Thoracic aorta (tissue), 2 donors: Measurements from ENCODE around the gene HOXD10. TPM values are rescaled to one million over a fixed set of nuclear protein-coding genes. Genes with fewer than 3 reads are reported as not detected.

Source experiments
- ATAC-seq: fragments of 150-250 bp; one replicate; pipeline ENCODE4 v1.8.0; 2017; ENCODE audit warnings: low read depth; ENCODE audit not compliant: insufficient number of reproducible peaks, low FRiP score
- DNase-seq: peaks from one replicate; pipeline ENCODE4 v3.0.0-alpha.2; 2020; ENCODE audit warnings: low spot score
- H3K27ac ChIP-seq, 2 donors: fragments of 200-600 bp; sonication (generic); 1 replicate in 1 of 2; 2 replicates in 1 of 2; pipeline ENCODE4 v1.5.1; 2016; ENCODE audit warnings: mild to moderate bottlenecking in 2 of 2, moderate library complexity in 2 of 2
- H3K27me3 ChIP-seq: fragments of 200-600 bp; sonication (generic); replicated peaks from 2 replicates; pipeline ENCODE4 v1.6.0; 2016; ENCODE audit warnings: mild to moderate bottlenecking; ENCODE audit not compliant: insufficient read depth
- H3K36me3 ChIP-seq: fragments of 200-600 bp; sonication (generic); one replicate; pipeline ENCODE4 v1.5.1; 2016
- H3K4me1 ChIP-seq, 2 donors: fragments of 200-600 bp; sonication (generic); 1 replicate in 1 of 2; 2 replicates in 1 of 2; pipeline versions ENCODE4 v1.5.1 to v1.6.0; 2016; ENCODE audit warnings: low read depth in 2 of 2, mild to moderate bottlenecking in 1 of 2; ENCODE audit not compliant: control insufficient read depth in 1 of 2
- H3K4me3 ChIP-seq: fragments of 200-600 bp; sonication (generic); 2 replicates; pipeline ENCODE4 v1.5.1; 2016; ENCODE audit warnings: mild to moderate bottlenecking
- H3K9me3 ChIP-seq: fragments of 200-600 bp; sonication (generic); 2 replicates; pipeline ENCODE4 v1.5.1; 2016
- total RNA-seq, 2 donors: library from RNA; depleted of rRNA; stranded (reverse); fragments of >200 nt; gene quantifications; one replicate each; pipeline versions ENCODE4 v1.1.0 to v1.2.3, GENCODE V29; 2016
- TF ChIP-seq, protein P1 (sequence below): fragments of 200-600 bp; sonication (generic); IDR thresholded peaks from one replicate; pipeline ENCODE4 v1.5.1; 2019; ENCODE audit warnings: antibody characterized with exemption

The HOXD10 gene
- total RNA-seq, 2 donors from 2014 or later = not detected

DNA sequence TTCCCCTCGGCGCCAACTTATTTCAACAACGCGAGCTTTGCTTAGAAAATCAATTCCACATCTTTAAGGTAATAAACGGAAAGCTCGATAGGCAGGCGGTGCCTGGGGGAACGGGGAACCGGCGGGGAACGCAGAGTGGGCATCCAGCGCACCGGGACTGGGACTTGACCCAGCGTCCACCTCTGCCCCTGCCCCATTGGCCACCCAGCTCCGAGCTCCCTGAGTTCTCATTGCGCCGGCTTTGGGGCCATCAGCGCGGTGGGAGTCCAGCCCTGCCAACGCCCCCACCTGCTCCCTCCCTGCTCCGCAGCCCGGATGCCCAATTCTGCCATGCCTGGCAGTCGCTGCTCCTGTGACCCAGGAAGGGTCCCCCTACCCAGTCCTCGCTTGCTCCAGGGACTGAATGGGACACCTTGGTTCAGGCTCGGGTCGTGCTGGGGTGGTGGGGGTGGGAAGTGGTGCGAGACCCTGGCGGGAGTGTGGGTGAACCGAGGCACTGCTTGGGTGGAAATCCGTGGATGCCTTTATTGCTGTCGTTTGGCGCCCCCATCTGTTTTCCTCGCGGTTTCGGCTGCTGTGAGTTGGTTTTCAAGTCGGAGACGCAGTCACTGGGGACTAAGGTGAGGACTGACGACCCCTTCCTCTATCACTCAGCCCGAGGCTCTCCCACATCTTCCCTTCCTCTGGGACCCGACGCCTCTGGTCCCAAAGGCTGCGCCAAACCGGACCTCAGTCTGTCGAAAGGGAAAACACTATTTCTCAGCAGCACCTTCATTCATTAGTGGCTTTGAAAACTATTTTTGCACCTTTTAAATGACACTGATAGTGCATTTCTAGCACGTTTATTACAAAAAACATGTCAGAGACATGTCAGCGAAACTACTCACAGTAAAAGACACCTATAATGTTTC, 30.5 kb upstream of the HOXD10 start:
- Histone ChIP-seq H3K9me3 (no peaks in the 10 kb centered on the region), H3K27ac (no peak overlapping the region), H3K27me3 (peaks cover 70% of the 10 kb centered on the region), H3K36me3 (no peaks in the 10 kb centered on the region), H3K4me1 (peaks cover 4 to 8% of the 10 kb centered on the region in 2 donors), H3K4me3 (peak overlapping the region; percentile 46)
- TF ChIP-seq, protein P1, sequence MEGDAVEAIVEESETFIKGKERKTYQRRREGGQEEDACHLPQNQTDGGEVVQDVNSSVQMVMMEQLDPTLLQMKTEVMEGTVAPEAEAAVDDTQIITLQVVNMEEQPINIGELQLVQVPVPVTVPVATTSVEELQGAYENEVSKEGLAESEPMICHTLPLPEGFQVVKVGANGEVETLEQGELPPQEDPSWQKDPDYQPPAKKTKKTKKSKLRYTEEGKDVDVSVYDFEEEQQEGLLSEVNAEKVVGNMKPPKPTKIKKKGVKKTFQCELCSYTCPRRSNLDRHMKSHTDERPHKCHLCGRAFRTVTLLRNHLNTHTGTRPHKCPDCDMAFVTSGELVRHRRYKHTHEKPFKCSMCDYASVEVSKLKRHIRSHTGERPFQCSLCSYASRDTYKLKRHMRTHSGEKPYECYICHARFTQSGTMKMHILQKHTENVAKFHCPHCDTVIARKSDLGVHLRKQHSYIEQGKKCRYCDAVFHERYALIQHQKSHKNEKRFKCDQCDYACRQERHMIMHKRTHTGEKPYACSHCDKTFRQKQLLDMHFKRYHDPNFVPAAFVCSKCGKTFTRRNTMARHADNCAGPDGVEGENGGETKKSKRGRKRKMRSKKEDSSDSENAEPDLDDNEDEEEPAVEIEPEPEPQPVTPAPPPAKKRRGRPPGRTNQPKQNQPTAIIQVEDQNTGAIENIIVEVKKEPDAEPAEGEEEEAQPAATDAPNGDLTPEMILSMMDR = peak; percentile 28
- ATAC-seq (no peak), DNase-seq (no peak)

DNA sequence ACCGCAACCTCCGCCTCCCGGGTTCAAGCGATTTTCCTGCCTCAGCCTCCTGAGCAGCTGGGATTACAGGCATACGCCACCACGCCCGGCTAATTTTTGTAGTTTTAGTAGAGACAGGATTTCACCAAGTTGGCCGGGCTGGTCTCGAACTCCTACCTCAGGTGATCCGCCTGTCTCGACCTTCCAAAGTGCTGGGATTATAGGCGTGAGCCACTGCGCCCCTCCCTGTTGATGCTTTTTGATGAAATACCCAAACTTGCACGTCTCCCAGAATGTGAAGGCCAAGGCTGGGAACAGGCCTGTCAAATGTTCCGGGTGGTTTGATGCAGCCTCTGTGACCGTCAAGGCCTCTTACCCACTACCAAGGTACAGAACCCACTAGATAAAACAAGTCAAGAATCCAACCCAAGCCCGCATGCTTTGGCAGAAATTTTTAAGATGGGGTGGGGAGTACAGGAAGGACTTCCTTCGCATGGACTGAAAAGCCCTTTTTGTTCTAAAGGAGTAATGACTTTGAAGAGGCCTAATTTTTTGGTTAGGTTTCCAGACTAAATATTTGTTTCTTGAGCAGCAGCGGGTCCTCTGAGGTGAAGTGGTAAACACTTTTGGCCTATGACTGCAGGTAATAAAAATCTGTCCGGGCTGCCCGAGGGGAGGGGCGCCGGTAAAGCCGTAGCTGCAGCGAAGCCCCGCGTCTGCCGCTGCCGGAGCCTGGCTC, 29.1 kb upstream of the HOXD10 start:
- peaks cover 4 to 9% of the 10 kb centered on the region in 2 donors for H3K4me1 ChIP-seq
- H3K4me3 ChIP-seq = peak overlapping the region; percentile 53
- no peak for DNase-seq
- TF ChIP-seq, protein P1 = no peak
- H3K9me3 ChIP-seq = no peaks in the 10 kb centered on the region
- no peak overlapping the region for H3K27ac ChIP-seq
- ATAC-seq = no peak
- no peaks in the 10 kb centered on the region for H3K36me3 ChIP-seq
- H3K27me3 ChIP-seq = peaks cover 65% of the 10 kb centered on the region

DNA sequence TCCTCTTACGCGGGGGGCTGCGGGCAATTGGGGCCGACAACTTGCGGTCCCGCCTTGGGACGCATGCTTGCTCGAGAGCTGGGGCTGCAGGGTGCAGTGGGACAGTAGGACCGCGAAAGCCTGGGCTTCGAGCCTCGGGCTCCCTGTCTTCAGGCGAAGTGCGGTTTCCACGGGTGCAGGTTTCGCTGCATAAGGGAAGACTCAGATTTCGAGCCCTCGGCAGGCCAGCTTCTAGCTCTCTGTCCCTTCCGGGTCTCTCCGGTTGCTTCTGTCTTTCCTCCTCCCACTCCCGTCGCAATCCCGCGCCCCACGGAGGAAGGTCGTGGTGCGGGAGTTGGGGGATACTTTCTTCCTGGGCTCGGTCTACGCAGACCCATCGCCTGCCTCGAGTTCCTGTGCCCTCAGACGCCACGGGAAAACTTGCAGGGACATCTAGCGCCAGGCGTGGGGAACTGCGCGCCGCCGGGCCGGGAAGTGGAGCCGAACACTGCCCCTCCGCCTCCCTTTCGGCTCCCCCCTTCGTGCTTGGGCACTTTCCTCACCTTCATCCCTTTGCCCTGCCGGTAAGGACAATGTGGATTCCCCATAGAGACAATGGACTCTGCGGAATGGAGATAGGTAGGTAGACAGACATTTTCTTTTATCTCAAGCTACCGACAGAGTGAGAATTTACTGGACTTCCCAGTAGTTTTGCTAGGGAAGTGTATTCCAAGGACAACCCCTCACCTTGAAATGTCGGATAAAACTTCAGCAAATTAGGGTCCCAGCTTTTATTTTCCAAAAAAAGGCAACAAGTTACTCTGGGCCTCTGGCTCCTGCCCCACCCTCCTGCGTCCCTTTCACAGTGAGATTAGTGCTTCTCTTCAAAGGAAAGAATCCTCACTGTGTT, 28.3 kb upstream of the HOXD10 start:
- Histone ChIP-seq H3K27me3 (peaks cover 60% of the 10 kb centered on the region), H3K9me3 (no peaks in the 10 kb centered on the region), H3K27ac (no peak overlapping the region), H3K4me1 (peaks cover 6 to 17% of the 10 kb centered on the region in 2 donors), H3K36me3 (no peaks in the 10 kb centered on the region), H3K4me3 (peak overlapping the region; percentile 53)
- no peak for DNase-seq
- TF ChIP-seq, protein P1 = peak; percentile 77
- ATAC-seq = no peak

DNA sequence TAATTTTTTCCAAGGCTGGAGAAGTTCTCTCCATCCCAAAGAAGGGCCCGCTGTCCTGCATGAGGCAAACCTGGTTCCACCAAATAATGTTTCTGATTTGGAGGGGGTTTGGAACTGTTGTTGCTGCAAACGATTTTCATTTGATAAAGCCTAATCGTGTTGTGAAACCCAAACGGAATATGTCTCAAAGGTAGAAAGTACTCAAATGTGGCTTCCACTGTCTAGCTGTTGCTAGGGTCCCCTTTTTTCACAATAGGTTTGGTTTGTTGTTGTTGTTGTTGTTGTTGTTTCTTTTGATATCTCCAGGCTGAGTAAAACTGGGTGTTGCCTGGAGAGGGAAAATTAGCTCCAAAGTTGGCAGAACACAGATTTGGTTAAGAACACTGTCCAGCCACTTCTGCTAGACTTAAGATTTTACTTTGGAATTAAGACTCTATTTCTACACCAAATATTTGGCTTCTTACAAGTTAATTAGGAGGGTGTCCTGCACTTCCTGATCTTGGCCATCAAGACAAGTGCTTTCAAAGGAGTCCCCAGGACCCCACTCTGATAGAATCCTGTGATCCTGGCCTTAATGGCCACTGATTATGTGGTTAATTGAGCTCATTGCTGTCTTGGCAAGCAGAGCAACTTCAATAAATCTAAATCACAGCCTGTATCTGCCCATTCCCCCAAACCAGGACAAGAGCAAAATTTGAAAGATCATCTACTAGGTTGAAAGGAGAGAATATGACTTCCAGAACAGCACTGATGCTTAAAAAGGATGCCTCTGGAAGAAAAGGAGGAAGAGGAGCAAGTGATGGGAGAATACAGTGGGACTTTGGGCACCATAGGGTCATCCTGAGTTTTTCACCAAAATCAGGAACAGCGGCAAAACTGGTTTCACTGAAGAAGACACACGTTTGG, 27.4 kb upstream of the HOXD10 start:
- peaks cover 7 to 20% of the 10 kb centered on the region in 2 donors for H3K4me1 ChIP-seq

More for the DNA sequence above, 27.4 kb upstream of the HOXD10 start:
- Histone ChIP-seq H3K36me3 (no peaks in the 10 kb centered on the region), H3K4me3 (no peak overlapping the region), H3K9me3 (no peaks in the 10 kb centered on the region), H3K27me3 (peaks cover 60% of the 10 kb centered on the region), H3K27ac (no peak overlapping the region)
- no peak for ATAC-seq
- TF ChIP-seq, protein P1 = no peak
- DNase-seq = no peak
